OCI-M1 (cell line): Measurements from ENCODE around the gene SH3BP2.

Experiments
- DNase-seq: peaks from one replicate; lab custom pipeline; 2025; lab: John Stamatoyannopoulos, UW

The SH3BP2 gene

DNA sequence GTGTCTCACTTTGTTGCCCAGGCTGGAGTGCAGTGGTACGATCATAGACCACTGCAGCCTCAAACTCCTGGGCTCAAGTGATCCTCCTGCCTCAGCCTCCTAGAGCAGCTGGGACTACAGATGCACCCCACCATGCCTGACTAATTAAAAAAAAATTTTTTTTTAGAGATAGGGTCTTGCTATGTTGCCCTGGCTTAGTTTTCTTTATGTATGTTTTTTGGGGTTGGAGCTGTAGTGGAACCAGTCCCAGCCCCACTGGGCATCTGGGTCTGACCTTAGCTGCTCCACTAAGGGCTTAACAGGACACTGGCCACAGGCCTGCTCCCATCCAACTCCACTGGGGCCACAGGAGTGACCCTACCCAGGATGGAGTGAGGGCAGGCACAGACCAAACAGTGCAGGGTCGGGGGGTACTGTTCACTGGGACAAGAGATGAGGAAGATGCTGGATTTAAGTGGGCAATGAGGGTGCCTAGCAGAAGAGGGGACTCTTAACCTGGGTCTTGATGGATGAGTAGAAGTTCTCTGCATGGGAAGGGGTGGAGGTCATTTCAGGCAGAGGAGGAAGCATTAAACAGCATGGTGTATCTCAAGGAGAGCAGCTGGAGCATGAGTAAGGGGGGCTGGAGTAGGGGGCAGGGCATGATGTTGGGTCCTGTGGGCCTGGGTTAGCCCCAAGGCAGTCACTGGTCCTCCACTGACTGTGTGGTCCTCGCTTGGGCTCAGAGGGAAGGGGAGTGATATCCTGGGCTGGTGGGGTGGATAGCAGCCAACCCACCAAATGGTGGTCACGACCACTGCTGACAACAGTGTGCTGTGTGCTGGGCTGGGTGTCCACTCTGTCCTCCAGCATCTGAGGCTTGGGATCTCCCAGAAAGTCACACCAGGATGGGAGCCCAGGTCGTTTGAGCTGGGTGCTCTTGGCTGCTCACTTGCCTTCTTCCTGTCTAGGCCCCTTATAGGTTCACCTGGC lies 26.6 kb downstream of the SH3BP2 start:
- DNase-seq, result no peak

GRCh38 chr4:2820216-2820982 lies 27.5 kb downstream of the SH3BP2 start:
- no peak for DNase-seq

DNA sequence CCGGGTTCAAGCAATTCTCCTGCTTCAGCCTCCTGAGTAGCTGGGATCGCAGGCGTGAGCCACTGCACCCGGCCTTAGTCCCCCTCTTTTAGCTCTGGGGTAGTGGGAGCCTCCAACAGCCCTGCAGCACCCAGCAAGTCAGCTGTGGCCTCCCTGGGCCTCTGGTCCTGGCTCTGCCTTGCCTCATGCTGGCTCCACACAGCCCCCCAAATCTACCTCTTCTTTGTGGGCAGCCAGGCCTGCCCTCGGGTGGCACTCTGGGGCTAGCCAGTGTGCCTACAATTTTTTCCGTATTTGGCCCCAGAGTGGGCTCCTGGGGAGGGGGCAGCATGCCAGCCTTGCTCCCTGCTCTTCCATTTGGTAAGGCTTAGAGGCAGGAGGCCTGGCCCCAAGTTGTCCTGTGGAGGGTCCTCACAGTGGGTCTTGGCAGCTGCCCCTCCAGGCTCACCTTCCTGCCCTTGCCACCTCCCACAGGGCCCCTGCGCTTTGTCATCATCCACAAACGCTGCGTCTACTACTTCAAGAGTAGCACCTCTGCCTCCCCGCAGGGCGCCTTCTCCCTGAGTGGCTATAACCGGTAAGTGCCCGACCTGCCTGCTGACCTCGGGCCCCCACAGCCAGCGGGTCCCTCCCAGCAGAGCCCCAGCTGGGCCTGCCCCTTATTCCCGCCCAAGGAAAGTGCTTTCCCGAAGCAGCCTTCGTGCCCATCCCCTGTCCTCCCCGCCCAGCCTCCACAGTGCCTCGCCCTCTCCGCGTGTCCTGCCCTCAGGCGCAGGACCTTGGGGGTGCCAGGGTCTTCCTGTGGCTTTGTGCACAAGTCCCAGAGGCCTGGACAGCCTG lies 29.8 kb downstream of the SH3BP2 start:
- no peak for DNase-seq

- no peak for DNase-seq
Measured at GRCh38 chr4:2823301-2823670, 30.4 kb downstream of the SH3BP2 start.

GRCh38 chr4:2823671-2824328 lies 30.9 kb downstream of the SH3BP2 start:
- DNase-seq, result no peak

DNA sequence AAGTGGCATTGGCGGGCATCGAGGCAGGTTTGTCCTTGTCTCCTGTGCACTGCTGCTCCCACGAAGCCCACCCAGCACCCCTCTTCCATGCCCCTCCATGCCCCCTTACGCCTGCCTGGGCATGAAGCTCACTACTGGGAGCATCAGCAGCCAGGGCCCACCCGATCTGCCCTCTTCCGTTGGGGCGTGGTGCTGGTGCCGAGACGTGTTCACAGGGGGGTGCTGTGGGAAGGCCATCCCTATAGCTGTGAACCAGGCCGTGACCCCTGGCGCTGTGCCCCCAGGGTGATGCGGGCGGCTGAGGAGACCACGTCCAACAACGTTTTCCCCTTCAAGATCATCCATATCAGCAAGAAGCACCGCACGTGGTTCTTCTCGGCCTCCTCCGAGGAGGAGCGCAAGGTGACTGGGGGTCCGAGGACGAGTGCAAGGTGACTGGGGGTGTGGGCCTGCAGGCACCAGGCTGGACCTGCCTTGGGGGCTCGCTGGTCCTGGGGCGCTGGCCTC lies 31.5 kb downstream of the SH3BP2 start:
- no peak for DNase-seq

DNA sequence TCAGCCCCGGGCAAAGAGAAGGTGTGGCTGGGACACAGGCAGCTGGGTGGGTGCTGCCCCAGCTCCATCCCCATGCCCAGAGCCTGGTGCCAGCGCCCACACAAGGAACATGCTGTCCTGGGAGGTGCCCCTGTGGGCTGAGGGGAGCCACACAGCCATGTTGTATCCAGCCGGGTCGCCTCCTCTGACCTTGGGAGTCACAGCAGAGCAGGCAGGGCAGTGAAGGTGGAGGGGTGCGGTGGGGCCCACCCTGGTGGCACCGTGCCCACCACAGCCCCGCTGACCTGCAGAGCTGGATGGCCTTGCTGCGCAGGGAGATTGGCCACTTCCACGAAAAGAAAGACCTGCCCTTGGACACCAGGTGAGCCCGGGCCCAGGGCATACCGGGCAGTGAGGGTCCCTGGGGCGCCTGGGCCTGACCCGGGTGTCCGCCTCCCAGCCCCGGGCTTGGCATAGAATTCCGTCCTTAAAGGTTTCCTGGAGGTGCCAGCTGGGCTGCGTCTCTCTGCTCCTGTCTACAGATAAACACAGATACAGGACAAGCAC lies 32.0 kb downstream of the SH3BP2 start:
- DNase-seq, result no peak

GRCh38 chr4:2825740-2826139 lies 32.9 kb downstream of the SH3BP2 start:
- no peak for DNase-seq

GRCh38 chr4:2827071-2827873 lies 34.4 kb downstream of the SH3BP2 start:
- DNase-seq, result no peak

DNA sequence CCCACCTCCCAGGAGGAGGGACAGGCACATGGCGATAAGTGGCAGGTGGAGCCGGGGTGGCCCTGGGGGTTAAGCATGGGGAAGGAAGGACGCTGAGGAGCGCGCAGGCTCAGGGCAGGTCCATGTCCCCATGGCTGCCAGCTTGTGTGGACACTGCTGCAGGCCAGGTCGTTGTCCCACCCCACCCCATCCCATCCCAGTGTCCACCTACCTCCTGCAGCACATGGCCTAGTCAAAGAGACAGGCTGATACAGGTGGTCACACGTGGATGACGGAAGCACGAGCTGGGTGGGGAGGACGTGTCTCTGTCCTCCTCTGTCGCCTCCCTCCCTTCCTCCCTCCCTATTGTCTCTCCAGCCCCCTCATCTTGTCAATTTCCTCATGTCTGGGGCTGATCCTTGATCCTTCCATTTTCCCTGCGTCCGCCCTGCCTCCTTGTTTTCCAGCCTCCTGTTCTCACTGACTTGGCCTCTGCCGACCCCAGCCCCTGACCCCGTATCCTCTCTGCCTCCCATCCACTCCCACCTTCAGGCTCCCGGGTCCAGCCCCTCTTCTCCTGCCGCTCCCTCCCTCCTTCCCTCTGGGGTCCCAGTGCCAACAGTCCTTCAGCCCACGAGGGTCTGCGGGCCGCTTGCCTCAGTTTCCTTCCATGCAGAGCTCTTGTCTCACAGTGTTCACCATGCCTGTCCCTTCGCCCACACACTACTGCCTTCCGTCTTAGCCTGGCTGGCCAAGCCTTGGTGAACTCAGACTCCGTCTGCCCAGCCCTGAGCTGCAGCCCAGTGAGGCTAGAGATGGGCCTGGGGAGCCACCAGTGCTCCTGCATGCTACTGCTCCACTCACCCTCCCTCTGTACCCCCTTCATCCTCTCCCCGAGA lies 35.2 kb downstream of the SH3BP2 start:
- no peak for DNase-seq

DNA sequence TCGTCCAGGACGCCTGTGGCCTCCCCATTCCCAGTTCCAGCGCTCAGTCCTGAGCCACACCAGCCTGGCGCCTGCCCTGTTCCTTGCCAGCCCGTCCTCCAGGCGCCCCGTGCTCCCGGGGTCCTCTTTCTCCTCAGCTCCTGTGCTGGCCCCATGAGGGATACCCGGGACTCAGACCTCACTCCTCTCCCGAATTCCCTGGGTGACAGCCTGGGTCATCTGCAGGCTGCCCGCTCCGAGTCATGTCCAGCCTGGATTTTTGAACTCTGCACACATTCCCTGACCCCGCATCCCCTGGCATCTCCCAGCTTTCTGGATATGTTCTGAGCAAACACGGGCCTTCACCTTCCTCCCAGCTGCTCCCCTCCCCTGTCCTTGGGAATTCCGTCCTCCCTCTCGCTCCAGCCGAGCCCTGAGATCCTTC lies 35.9 kb downstream of the SH3BP2 start:
- no peak for DNase-seq

DNA sequence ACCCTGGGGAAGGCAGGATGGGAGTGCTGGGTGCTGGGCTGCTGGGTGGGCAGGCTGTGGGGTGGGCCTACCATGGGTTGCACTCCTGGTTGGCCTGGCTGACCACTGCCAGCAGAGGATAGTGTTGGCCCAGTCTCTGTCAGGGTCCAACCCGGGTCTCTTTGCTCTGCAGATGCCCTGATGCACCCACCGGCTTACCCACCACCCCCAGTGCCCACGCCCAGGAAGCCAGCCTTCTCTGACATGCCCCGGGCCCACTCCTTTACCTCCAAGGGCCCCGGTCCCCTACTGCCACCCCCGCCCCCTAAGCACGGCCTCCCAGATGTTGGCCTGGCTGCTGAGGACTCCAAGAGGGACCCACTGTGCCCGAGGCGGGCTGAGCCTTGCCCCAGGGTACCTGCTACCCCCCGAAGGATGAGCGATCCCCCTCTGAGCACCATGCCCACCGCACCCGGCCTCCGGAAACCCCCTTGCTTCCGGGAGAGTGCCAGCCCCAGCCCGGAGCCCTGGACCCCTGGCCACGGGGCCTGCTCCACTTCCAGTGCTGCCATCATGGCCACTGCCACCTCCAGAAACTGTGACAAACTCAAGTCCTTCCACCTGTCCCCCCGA lies 36.5 kb downstream of the SH3BP2 start:
- DNase-seq, result no peak

DNA sequence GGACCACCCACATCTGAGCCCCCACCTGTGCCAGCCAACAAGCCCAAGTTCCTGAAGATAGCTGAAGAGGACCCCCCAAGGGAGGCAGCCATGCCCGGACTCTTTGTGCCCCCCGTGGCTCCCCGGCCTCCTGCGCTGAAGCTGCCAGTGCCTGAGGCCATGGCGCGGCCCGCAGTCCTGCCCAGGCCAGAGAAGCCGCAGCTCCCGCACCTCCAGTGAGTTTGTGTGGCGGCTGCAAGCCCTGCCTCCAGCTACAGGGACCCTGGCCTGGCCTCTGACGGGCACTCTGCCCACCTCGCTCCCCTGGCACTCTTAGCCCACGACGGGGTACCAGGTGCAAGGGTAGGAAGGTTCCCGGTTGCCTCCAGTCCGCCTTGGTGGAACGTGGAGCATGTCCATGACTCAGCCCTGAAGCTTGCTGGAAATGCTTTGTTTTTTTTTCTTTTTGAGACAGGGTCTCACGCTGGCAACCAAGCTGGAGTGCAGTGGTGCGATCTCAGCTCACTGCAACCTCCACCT lies 37.1 kb downstream of the SH3BP2 start:
- DNase-seq, result no peak

GRCh38 chr4:2830632-2831610 lies 38.0 kb downstream of the SH3BP2 start:
- no peak for DNase-seq

DNA sequence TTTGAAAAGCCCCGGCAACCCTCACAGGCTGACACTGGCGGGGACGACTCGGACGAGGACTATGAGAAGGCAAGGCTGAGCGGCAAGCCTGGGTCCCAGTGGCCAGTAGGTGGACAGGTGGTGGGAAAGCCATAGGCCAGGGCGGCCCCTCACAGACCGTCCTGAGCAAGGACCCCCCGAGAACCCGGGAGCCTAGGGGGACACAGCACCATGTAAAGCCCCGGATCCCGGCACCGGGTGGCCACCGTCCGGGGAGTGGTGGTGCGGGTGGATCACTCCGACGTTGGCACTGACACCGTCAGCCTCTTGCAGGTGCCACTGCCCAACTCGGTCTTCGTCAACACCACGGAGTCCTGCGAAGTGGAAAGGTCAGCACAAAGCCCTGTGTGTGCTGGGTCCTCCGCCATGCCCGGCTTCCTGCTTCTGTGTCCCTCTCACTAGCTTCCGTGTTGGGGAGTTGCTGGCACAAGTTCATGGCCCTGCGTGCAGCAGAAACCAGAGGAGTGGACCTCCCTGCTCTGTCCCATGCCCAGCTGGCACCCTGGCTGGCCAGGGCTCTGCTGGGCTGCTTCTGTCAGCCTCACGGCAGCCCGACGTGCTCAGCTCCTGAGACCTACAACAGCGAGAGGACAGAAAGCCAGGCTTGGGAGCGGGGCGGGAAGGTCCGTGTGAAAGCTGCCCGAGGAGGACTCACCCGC lies 38.9 kb downstream of the SH3BP2 start:
- no peak for DNase-seq

DNA sequence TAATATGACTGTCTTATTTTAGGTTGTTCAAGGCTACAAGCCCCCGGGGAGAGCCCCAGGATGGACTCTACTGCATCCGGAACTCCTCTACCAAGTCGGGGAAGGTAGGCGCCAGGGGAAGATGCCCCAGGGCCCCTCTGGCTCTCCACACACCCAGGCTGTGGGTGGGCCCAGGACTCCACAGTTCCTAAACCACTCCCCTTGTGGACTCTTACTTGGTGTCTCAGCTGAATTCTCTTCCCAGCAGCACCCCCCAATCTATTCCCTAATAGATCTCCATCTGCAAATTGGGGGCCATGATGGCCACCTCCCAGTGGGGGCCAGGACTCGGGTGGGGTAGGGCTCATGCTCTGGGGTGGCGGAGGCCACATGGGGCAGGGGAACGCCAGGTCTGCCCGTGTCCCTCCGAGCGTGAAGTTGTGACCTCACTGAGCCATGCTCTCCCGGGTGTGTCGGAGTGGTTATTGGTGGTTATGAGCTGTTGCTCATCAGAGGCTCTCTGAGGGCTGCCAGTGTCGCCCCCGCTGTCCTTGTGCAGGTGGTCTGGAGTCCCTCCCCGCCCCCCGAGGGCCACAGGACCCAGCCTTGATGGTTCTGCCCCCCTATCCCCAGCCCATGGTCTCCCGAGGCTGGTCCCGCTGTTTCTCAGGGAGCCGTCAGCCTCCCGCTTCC lies 39.6 kb downstream of the SH3BP2 start:
- DNase-seq, result no peak
